MM.1S (cell line): ENCODE measurements around the gene KLHL11.

ENCODE experiments used
- DNase-seq: peaks from one replicate; pipeline ENCODE4 v3.0.0-alpha.2; 2015
- H2AFZ ChIP-seq: fragments of 300-600 bp; sonication (generic); 2 replicates; pipeline ENCODE4 v1.6.0; 2016; ENCODE audit warnings: antibody characterized with exemption, low read length
- H3F3A ChIP-seq: fragments of 300-600 bp; sonication (generic); 2 replicates; pipeline ENCODE4 v1.6.1; 2016; ENCODE audit warnings: mild to moderate bottlenecking, antibody characterized with exemption, low read length, moderate library complexity, mixed read lengths; ENCODE audit not compliant: insufficient read depth
- H3K27ac ChIP-seq: fragments of 300-600 bp; sonication (generic); 2 replicates; pipeline ENCODE4 v1.5.1; 2016; ENCODE audit warnings: mild to moderate bottlenecking, low read length
- H3K27me3 ChIP-seq: fragments of 300-600 bp; sonication (generic); replicated peaks from 2 replicates; pipeline ENCODE4 v1.6.0; 2016; ENCODE audit warnings: low read length; ENCODE audit not compliant: insufficient read depth
- H3K36me3 ChIP-seq: fragments of 300-600 bp; sonication (generic); replicated peaks from 2 replicates; pipeline ENCODE4 v1.6.1; 2016; ENCODE audit warnings: mild to moderate bottlenecking, low read length, mixed read lengths; ENCODE audit not compliant: insufficient read depth
- H3K4me1 ChIP-seq: fragments of 300-600 bp; sonication (generic); 2 replicates; pipeline ENCODE4 v1.6.1; 2016; ENCODE audit warnings: low read length, mixed read lengths
- H3K4me2 ChIP-seq: fragments of 300-600 bp; sonication (generic); 2 replicates; pipeline ENCODE4 v1.6.0; 2016; ENCODE audit warnings: low read depth, low read length
- H3K4me3 ChIP-seq: fragments of 300-600 bp; sonication (generic); 2 replicates; pipeline ENCODE4 v1.5.1; 2016; ENCODE audit warnings: low read length, mixed read lengths
- H3K79me2 ChIP-seq: fragments of 300-600 bp; sonication (generic); 2 replicates; pipeline ENCODE4 v1.6.1; 2016; ENCODE audit warnings: mixed run types, low read length, mixed read lengths
- H3K9ac ChIP-seq: fragments of 300-600 bp; sonication (generic); 2 replicates; pipeline ENCODE4 v1.6.1; 2016; ENCODE audit warnings: low read length, mixed read lengths
- H3K9me2 ChIP-seq: fragments of 300-600 bp; sonication (generic); replicated peaks from 2 replicates; pipeline ENCODE4 v1.6.1; 2016; ENCODE audit warnings: mild to moderate bottlenecking, low read length, mixed read lengths; ENCODE audit not compliant: insufficient read depth
- H3K9me3 ChIP-seq: fragments of 300-600 bp; sonication (generic); replicated peaks from 2 replicates; pipeline ENCODE4 v1.6.1; 2016; ENCODE audit warnings: mild to moderate bottlenecking, low read length, mixed read lengths; ENCODE audit not compliant: insufficient read depth
- H4K20me1 ChIP-seq: fragments of 300-600 bp; sonication (generic); 2 replicates; pipeline ENCODE4 v1.6.1; 2016; ENCODE audit warnings: mild to moderate bottlenecking, low read length, moderate library complexity, mixed read lengths; ENCODE audit not compliant: insufficient read depth
- EZH2 ChIP-seq: fragments of 300-600 bp; sonication (generic); optimal IDR thresholded peaks from 2 replicates; pipeline ENCODE3; 2017; ENCODE audit warnings: low read depth, mild to moderate bottlenecking, antibody characterized with exemption, low read length, mixed read lengths
- EZH2phosphoT487 ChIP-seq: fragments of 300-600 bp; sonication (generic); IDR thresholded peaks from 2 replicates; pipeline ENCODE4 v1.6.1; 2018; ENCODE audit warnings: antibody characterized with exemption, low read length
- TF ChIP-seq, protein P1 (sequence below): fragments of 300-600 bp; sonication (generic); IDR thresholded peaks from 2 replicates; pipeline ENCODE4 v1.5.1; 2016; ENCODE audit warnings: antibody characterized with exemption, low read length, mixed read lengths

The KLHL11 gene

DNA sequence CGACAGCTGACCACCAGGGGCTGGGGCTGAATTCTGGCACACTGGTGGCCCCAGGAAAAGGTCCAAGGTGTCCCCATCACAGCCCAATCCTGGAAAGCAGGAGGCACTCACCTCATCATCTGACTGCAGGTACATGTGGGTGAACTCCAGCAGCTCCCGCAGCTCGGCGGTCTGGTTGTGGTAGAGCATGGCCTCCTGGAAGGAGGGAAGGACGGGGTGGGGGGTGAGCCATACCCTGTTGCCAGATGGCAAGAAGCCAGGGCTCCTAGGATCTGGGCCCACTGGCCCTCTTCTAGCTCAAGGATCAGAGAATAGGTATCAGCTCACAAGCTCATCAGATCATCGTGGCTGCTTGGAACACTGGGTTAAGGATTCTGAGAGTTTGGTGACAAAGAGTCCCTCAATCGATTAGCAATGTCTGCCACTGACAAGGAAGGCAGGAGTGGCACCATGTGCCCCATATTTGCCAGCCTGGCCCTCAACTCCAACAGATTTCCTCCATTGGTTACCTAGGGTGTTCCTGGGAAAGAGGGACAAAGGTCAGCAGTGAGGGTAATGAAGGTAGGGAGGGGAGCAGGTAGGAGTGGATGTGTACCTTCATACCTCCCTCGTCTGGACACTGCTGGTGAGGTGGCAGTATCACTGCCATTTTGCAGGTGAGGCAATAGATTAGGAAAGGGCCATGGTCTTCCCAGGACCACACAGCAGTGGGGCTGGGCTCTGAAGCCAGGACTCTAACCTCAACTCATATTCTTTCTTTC is 58.4 kb downstream of the KLHL11 start:
- Histone ChIP-seq H3K4me2 (no peak overlapping the region), H3K4me3 (no peak overlapping the region), H3K36me3 (no peaks in the 10 kb centered on the region), H3K9me2 (no peaks in the 10 kb centered on the region), H3K79me2 (no peaks in the 10 kb centered on the region), H3F3A (no peaks in the 10 kb centered on the region), H3K27me3 (no peaks in the 10 kb centered on the region), H4K20me1 (no peaks in the 10 kb centered on the region), H2AFZ (no peak overlapping the region), H3K9me3 (no peaks in the 10 kb centered on the region), H3K4me1 (0 out of 2 replicates have a peak, but pooled peaks cover 4% of the 10 kb centered on the region), H3K9ac (no peak overlapping the region), H3K27ac (no peak overlapping the region)
- TF ChIP-seq EZH2 (no peak), EZH2phosphoT487 (no peak)
- TF ChIP-seq, protein P1, sequence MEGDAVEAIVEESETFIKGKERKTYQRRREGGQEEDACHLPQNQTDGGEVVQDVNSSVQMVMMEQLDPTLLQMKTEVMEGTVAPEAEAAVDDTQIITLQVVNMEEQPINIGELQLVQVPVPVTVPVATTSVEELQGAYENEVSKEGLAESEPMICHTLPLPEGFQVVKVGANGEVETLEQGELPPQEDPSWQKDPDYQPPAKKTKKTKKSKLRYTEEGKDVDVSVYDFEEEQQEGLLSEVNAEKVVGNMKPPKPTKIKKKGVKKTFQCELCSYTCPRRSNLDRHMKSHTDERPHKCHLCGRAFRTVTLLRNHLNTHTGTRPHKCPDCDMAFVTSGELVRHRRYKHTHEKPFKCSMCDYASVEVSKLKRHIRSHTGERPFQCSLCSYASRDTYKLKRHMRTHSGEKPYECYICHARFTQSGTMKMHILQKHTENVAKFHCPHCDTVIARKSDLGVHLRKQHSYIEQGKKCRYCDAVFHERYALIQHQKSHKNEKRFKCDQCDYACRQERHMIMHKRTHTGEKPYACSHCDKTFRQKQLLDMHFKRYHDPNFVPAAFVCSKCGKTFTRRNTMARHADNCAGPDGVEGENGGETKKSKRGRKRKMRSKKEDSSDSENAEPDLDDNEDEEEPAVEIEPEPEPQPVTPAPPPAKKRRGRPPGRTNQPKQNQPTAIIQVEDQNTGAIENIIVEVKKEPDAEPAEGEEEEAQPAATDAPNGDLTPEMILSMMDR: no peak
- no peak for DNase-seq
